GM23248 (cell line): Measurements from ENCODE around the gene TMEM60. TPM values are rescaled to one million over a fixed set of nuclear protein-coding genes. Genes with fewer than 3 reads are reported as not detected.

ENCODE experiments used
- DNase-seq: peaks from one replicate; pipeline ENCODE4 v3.0.0-alpha.2; 2015
- H2AFZ ChIP-seq: fragments of 200-600 bp; sonication (generic); 2 replicates; pipeline ENCODE4 v1.6.1; 2016; ENCODE audit warnings: antibody characterized with exemption
- H3F3A ChIP-seq: fragments of 200-600 bp; sonication (generic); 2 replicates; pipeline ENCODE4 v1.6.1; 2016; ENCODE audit warnings: mild to moderate bottlenecking, antibody characterized with exemption, mixed run types; ENCODE audit not compliant: insufficient read depth
- H3K27ac ChIP-seq: fragments of 200-600 bp; sonication (generic); 2 replicates; pipeline ENCODE4 v1.5.1; 2016; ENCODE audit warnings: mild to moderate bottlenecking
- H3K27me3 ChIP-seq: fragments of 200-600 bp; sonication (generic); replicated peaks from 2 replicates; pipeline ENCODE4 v1.6.1; 2016; ENCODE audit warnings: mild to moderate bottlenecking; ENCODE audit not compliant: insufficient read depth
- H3K36me3 ChIP-seq: fragments of 200-600 bp; sonication (generic); 2 replicates; pipeline ENCODE4 v1.6.1; 2016; ENCODE audit warnings: low read depth, mild to moderate bottlenecking
- H3K4me1 ChIP-seq: fragments of 200-600 bp; sonication (generic); 2 replicates; pipeline ENCODE4 v1.6.1; 2016; ENCODE audit warnings: mild to moderate bottlenecking; ENCODE audit not compliant: insufficient read depth
- H3K4me2 ChIP-seq: fragments of 200-600 bp; sonication (generic); one replicate; pipeline ENCODE4 v1.6.1; 2016; ENCODE audit warnings: mild to moderate bottlenecking; ENCODE audit not compliant: unreplicated experiment
- H3K4me3 ChIP-seq: fragments of 200-600 bp; sonication (generic); 2 replicates; pipeline ENCODE4 v1.5.1; 2016; ENCODE audit warnings: mild to moderate bottlenecking
- H3K79me2 ChIP-seq: fragments of 200-600 bp; sonication (generic); 2 replicates; pipeline ENCODE4 v1.6.1; 2016; ENCODE audit warnings: mild to moderate bottlenecking; ENCODE audit not compliant: insufficient read depth
- H3K9ac ChIP-seq: fragments of 200-600 bp; sonication (generic); 2 replicates; pipeline ENCODE4 v1.6.1; 2016; ENCODE audit warnings: mild to moderate bottlenecking
- H3K9me2 ChIP-seq: fragments of 200-600 bp; sonication (generic); 2 replicates; pipeline ENCODE4 v1.6.1; 2016; ENCODE audit warnings: mixed run types, mild to moderate bottlenecking, moderate library complexity; ENCODE audit not compliant: insufficient read depth
- H3K9me3 ChIP-seq: fragments of 200-600 bp; sonication (generic); one replicate; pipeline ENCODE4 v1.6.1; 2017; ENCODE audit warnings: low read depth
- H4K20me1 ChIP-seq: fragments of 200-600 bp; sonication (generic); 2 replicates; pipeline ENCODE4 v1.6.0; 2016; ENCODE audit not compliant: insufficient read depth
- EZH2 ChIP-seq: fragments of 200-600 bp; sonication (generic); IDR thresholded peaks from 2 replicates; pipeline ENCODE4 v1.6.1; 2018; ENCODE audit warnings: antibody characterized with exemption, mild to moderate bottlenecking; ENCODE audit not compliant: insufficient read depth, poor library complexity, severe bottlenecking
- EZH2phosphoT487 ChIP-seq: fragments of 200-600 bp; sonication (generic); IDR thresholded peaks from 2 replicates; pipeline ENCODE4 v1.6.1; 2018; ENCODE audit warnings: antibody characterized with exemption, moderate library complexity, mild to moderate bottlenecking, low read depth; ENCODE audit not compliant: insufficient read depth
- WGBS, 2 experiments: methylation state at CpG; one replicate each; pipeline ENCODE4 v1.1.6; 2015 to 2017; ENCODE audit warnings: low lambda C conversion rate in 2 of 2, low coverage in 1 of 2; ENCODE audit errors: missing lambda C conversion rate in 2 of 2; 5-methylcytosine and 5-hydroxymethylcytosine counted together
- in situ Hi-C: fragments of 300-500 bp; cut with MboI; formaldehyde crosslinking; loops from 2 replicates; pipeline ENCODE4 v1.15.0; 2020
- polyA plus RNA-seq: library from polyadenylated mRNA; unstranded; fragments of >200 nt; fragmentation: Nextera tagmentation; extraction: Ambion mirVana; gene quantifications from 2 replicates; pipeline ENCODE4 v1.2.1, GENCODE V29; 2016
- total RNA-seq: library from RNA; depleted of rRNA; stranded (reverse); fragments of >200 nt; shearing (Covaris generic); gene quantifications from 2 replicates; pipeline ENCODE4 v1.2.3, GENCODE V29; 2014

The TMEM60 gene
- total and polyA plus RNA-seq, 2 experiments from 2014 or later, result 17.7 to 28.9 TPM

GRCh38 chr7:77831953-77832352, 33.7 kb upstream of the TMEM60 start:
- TF ChIP-seq EZH2phosphoT487 (no peak), EZH2 (no peak)
- H3K9me2 ChIP-seq, result no peaks in the 10 kb centered on the region
- H3K9ac ChIP-seq, result no peak overlapping the region
- H3F3A ChIP-seq, result peaks cover 19% of the 10 kb centered on the region; the same call in 1 of the 2 replicates
- no peaks in the 10 kb centered on the region for H3K36me3 ChIP-seq
- H3K27me3 ChIP-seq, result no peaks in the 10 kb centered on the region
- WGBS, 2 experiments, result 93 to 100% methylated on average over 1 of the region's 1 CpG
- H3K4me1 ChIP-seq, result peaks cover 27% of the 10 kb centered on the region
- no peak overlapping the region for H3K4me2 ChIP-seq
- no peak overlapping the region for H3K27ac ChIP-seq
- H3K79me2 ChIP-seq, result peaks cover 44% of the 10 kb centered on the region
- H4K20me1 ChIP-seq, result no peaks in the 10 kb centered on the region
- no peak overlapping the region for H2AFZ ChIP-seq
- no peaks in the 10 kb centered on the region for H3K9me3 ChIP-seq
- no peak overlapping the region for H3K4me3 ChIP-seq
- no peak for DNase-seq
- in situ Hi-C loops, result no loop called here

DNA sequence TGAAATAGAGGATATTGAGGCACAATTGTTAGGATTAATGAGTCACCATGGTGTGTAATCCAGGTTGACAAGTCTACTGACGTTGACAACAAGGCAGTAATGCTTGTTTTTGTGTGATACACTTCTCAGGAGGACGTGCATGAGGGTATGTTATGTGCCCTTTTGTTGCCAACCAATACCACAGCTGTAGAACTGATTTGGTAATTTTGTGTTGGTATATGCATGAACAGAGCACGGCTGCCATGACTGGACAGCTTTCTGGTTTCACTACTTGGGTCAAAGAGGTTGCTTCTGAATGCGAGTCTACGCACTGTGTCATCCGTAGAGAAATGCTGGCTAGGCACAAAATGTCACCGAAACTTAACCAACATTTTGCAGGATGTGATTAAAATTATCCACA, 33.2 kb upstream of the TMEM60 start:
- in situ Hi-C loops, result no loop called here
- no peak for DNase-seq
- H3K9ac ChIP-seq, result no peak overlapping the region
- no peaks in the 10 kb centered on the region for H4K20me1 ChIP-seq
- H3K9me2 ChIP-seq, result no peaks in the 10 kb centered on the region
- H3K27me3 ChIP-seq, result no peaks in the 10 kb centered on the region
- peaks cover 19% of the 10 kb centered on the region; the same call in 1 of the 2 replicates for H3F3A ChIP-seq
- no peak overlapping the region for H3K27ac ChIP-seq
- no peaks in the 10 kb centered on the region for H3K36me3 ChIP-seq
- no peak overlapping the region for H2AFZ ChIP-seq
- WGBS, 2 experiments, result 95 to 96% methylated on average over 7 of the region's 7 CpGs
- peaks cover 27% of the 10 kb centered on the region for H3K4me1 ChIP-seq
- TF ChIP-seq EZH2, result no peak
- TF ChIP-seq EZH2phosphoT487, result no peak
- peaks cover 42% of the 10 kb centered on the region for H3K79me2 ChIP-seq
- no peak overlapping the region for H3K4me2 ChIP-seq
- H3K9me3 ChIP-seq, result no peaks in the 10 kb centered on the region
- H3K4me3 ChIP-seq, result no peak overlapping the region

GRCh38 chr7:77830649-77831355, 32.6 kb upstream of the TMEM60 start:
- no peak for TF ChIP-seq EZH2phosphoT487
- no peak for TF ChIP-seq EZH2
- H3K9ac ChIP-seq, result no peak overlapping the region
- H3K79me2 ChIP-seq, result peaks cover 42% of the 10 kb centered on the region
- peaks cover 19% of the 10 kb centered on the region; the same call in 1 of the 2 replicates for H3F3A ChIP-seq
- H3K9me2 ChIP-seq, result no peaks in the 10 kb centered on the region
- WGBS, 2 experiments, result 82 to 86% methylated on average over 8 of the region's 8 CpGs
- no peak overlapping the region for H2AFZ ChIP-seq
- H3K9me3 ChIP-seq, result no peaks in the 10 kb centered on the region
- H4K20me1 ChIP-seq, result no peaks in the 10 kb centered on the region
- no peak overlapping the region for H3K27ac ChIP-seq
- no peak overlapping the region for H3K4me3 ChIP-seq
- H3K4me1 ChIP-seq, result peaks cover 27% of the 10 kb centered on the region
- no peaks in the 10 kb centered on the region for H3K36me3 ChIP-seq
- DNase-seq, result peak; percentile 8
- in situ Hi-C loops, result no loop called here
- H3K4me2 ChIP-seq, result no peak overlapping the region
- H3K27me3 ChIP-seq, result no peaks in the 10 kb centered on the region

- Histone ChIP-seq H3K27me3 (no peaks in the 10 kb centered on the region), H3K36me3 (no peaks in the 10 kb centered on the region), H3K79me2 (peaks cover 64% of the 10 kb centered on the region), H3K27ac (no peak overlapping the region), H3K4me3 (no peak overlapping the region), H2AFZ (no peak overlapping the region), H3K9me3 (no peaks in the 10 kb centered on the region), H3K4me1 (peaks cover 3% of the 10 kb centered on the region), H3K9me2 (no peaks in the 10 kb centered on the region), H4K20me1 (no peaks in the 10 kb centered on the region), H3K4me2 (no peak overlapping the region), H3K9ac (no peak overlapping the region), H3F3A (peaks cover 2% of the 10 kb centered on the region; the same call in 1 of the 2 replicates)
- no peak for DNase-seq
- WGBS, 2 experiments, result 96 to 97% methylated on average over 2 of the region's 2 CpGs
- in situ Hi-C loops, result no loop called here
- TF ChIP-seq EZH2phosphoT487 (no peak), EZH2 (no peak)
Measured at GRCh38 chr7:77827999-77828398, 29.8 kb upstream of the TMEM60 start.
